C4-2B (cell line): Measurements from ENCODE around the gene LIN7B.

Experiments used
- H3K27ac ChIP-seq: fragments of 450-650 bp; 2 replicates; pipeline ENCODE4 v1.5.1; 2017
- ZFX ChIP-seq: fragments of 450-650 bp; IDR thresholded peaks from 2 replicates; pipeline ENCODE4 v1.6.1; 2017
- TF ChIP-seq, protein P1 (sequence below): fragments of 450-650 bp; conservative IDR thresholded peaks from 2 replicates; pipeline ENCODE4 v1.5.1; 2017; ENCODE audit warnings: mild to moderate bottlenecking

Gene LIN7B

GRCh38 chr19:49097453-49098288, 16.5 kb upstream of the LIN7B start:
- peak overlapping the region; percentile 57 for H3K27ac ChIP-seq
- no peak for TF ChIP-seq ZFX
- TF ChIP-seq, protein P1, sequence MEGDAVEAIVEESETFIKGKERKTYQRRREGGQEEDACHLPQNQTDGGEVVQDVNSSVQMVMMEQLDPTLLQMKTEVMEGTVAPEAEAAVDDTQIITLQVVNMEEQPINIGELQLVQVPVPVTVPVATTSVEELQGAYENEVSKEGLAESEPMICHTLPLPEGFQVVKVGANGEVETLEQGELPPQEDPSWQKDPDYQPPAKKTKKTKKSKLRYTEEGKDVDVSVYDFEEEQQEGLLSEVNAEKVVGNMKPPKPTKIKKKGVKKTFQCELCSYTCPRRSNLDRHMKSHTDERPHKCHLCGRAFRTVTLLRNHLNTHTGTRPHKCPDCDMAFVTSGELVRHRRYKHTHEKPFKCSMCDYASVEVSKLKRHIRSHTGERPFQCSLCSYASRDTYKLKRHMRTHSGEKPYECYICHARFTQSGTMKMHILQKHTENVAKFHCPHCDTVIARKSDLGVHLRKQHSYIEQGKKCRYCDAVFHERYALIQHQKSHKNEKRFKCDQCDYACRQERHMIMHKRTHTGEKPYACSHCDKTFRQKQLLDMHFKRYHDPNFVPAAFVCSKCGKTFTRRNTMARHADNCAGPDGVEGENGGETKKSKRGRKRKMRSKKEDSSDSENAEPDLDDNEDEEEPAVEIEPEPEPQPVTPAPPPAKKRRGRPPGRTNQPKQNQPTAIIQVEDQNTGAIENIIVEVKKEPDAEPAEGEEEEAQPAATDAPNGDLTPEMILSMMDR, result peak; percentile 91

DNA sequence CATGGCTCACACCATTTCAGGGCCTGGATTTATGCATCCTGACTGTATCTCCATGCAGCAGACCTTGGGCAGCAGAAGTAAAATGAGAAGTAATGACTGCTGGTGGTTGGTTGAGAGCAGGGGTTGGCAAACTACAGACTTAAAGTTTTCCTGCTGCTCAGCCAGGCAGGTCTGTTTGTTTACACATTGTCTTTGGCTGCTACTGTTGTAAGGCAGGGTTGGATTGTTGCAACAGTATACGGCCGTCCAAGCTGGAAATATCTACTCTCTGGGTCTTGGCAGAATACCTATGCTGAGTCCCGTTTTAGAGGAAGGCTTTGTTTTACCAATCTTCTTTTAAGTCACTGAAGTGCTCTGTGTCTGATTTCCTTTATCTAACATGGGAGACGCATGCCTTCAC, 15.4 kb upstream of the LIN7B start:
- peak overlapping the region; percentile 57 for H3K27ac ChIP-seq
- no peak for TF ChIP-seq ZFX
- TF ChIP-seq, protein P1, result no peak

DNA sequence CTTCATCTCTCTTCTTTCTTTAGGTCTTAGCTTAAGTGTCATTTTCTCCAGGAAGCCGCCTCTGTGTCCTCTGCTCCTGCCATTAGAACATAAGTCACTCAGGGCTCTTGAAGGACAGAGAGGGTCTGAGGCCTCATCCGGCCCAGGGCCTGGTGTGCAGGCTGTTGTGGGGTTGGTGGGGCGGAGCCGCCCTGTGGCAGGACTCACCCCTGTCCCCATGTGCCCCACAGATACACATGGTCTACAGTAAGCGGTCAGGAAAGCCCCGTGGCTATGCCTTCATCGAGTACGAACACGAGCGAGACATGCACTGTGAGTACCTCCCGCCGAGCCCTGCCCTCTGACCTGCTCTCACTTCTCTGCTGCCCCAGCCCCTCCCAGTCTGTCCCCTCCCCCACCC, 13.0 kb upstream of the LIN7B start:
- TF ChIP-seq, protein P1, result no peak
- no peak for TF ChIP-seq ZFX
- no peak overlapping the region for H3K27ac ChIP-seq

- H3K27ac ChIP-seq, result no peak overlapping the region
Observed at GRCh38 chr19:49102303-49102702, 11.9 kb upstream of the LIN7B start.

GRCh38 chr19:49103331-49104085, 10.7 kb upstream of the LIN7B start:
- no peak overlapping the region for H3K27ac ChIP-seq

More at GRCh38 chr19:49102303-49102702, 11.9 kb upstream of the LIN7B start:
- no peak for TF ChIP-seq ZFX
- TF ChIP-seq, protein P1, result no peak

GRCh38 chr19:49104229-49104864, 9.8 kb upstream of the LIN7B start:
- TF ChIP-seq, protein P1, result no peak
- TF ChIP-seq ZFX, result no peak
- no peak overlapping the region for H3K27ac ChIP-seq

More at GRCh38 chr19:49103331-49104085, 10.7 kb upstream of the LIN7B start:
- TF ChIP-seq, protein P1, result no peak
- TF ChIP-seq ZFX, result no peak
